AG08396 (cell line): Measurements from ENCODE around the gene NR3C2.

Source experiments
- DNase-seq: peaks from one replicate; pipeline ENCODE4 v3.0.0; 2012; ENCODE audit warnings: low spot score, mixed read lengths

Gene NR3C2

GRCh38 chr4:148075438-148075837 lies 366.8 kb downstream of the NR3C2 start:
- no peak for DNase-seq

- no peak for DNase-seq
These were observed 367.8 kb downstream of the NR3C2 start for GRCh38 chr4:148074462-148074861.

- DNase-seq = no peak
These were observed 368.9 kb downstream of the NR3C2 start for GRCh38 chr4:148073349-148073748.

DNA sequence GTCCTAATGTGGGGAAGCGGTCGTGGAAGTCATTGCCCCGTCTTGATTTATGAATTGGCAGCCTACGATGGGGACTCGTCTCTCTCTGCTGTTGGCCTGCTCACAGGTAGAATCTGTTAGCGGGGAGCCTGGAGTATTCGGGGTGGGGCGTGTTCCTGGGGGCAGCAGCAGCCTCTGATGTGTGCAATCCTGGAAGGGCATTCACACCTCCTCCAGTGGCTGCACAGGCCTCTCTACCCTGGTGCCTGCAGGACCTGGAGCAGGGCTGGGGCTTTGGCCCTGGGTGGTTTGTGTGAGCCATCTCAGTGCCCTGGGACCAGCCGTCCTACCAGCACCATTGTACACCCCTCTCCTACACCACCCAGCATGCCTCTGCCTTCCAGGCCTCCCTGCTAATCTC lies 369.4 kb downstream of the NR3C2 start:
- DNase-seq = no peak

- no peak for DNase-seq
These were observed 371.2 kb downstream of the NR3C2 start for GRCh38 chr4:148071009-148071408.

GRCh38 chr4:148069895-148070178 lies 372.4 kb downstream of the NR3C2 start:
- DNase-seq = no peak

DNA sequence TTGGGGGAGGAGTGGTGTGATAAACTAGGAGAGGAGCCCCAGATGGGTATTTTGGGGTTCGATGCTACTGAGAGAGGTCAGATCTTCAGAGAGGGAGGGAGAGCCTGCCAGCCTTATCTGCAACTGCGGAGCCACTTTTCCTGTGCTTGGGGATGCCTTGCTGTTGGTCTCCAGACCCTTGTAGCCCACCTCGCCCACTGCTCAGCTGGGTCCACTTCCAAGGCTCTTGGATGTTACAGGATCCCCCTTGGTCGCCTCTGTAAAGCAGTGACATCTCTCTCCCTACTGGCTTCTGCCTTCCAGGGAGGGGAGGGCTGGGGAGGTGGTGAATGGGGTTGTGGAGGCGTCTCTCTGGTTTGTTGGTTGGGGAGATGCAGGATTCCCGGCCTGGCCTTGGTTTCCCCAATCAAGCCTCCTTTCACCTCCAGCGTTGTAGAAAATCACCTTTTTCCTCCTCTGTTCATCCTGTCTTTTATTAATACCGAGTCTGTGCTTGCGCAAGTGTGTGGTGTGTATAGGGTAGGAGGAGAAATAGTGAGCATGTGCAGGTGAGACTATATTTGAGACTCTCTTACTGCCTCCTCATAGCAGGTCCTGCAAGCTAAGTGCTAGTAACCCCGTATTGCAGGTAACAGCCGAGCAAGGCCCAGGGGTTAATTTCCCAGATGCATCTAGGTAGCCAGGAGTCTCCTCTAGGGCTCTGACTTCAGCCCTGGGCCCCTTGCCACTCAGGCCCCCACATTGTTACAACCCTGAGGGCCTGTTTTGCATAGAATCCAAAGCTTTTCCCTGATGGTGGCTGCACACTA lies 372.9 kb downstream of the NR3C2 start:
- DNase-seq = no peak

DNA sequence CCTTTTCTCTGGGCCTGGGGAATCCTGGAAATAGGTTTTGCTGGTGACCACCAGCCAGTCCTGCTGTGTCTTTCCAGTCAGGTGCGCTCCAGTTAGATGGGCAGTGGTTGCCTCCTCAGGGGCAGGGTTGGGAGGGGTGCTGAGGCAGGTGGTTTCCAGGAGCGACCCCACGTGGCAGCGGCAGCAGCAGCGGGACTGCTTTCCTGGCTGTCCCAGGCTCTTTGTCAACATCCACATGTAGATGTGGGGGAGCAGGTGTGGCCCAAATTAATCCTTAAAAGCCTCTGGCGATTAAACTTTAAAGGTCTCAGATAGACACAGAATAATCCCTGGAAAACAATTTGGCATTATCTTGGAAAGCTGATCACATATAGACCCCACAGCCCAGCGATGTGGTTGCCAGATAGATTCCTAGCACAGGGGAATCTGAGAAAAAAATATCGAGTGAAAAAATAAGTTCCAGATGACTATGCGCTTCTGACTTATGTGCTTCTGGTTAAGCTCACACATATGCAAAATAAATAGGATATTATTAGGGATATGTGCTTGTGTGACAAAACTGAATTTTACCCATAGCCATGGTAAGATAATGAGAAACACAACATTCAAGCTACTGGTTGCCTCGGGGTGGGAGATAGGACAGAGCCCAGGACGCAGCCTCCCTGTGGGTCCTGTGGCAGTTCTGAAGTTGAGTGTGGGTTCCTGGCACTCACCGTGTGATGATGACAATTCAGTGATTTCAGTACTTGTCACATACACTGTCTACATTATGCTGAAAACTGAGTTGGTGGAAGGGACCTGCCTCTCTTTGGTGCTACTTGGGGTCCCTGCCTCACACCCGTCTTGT lies 373.9 kb downstream of the NR3C2 start:
- DNase-seq = no peak

DNA sequence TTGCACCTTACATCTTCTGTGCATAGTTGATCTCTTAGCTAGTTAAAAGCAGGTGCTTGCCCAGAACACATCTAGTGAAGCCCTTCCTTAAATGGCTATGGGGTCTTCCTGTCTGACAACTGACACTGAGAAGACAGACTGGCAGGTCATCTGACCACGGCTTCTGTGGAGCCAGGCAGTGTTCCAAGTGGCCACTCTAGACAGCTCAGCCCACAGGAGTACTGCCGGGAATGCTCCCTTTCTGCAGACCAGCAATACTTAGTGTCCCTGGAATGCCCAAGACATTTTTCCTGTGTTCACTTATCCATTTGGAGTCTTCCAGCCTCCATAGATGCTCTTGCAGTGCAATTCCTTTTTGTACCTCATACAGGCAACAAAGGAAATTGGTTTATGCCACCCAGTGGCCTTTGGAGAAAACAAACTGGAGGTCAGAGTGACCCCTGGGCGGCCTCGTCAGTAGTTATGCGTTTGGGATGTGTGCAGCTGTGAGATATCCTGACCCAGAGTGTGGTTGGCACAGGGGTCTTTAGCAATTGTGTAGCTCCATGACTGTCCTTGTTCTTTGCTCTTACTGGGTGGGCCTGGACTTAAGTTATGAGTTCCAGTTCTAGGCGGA lies 374.8 kb downstream of the NR3C2 start:
- no peak for DNase-seq

- DNase-seq = peak; percentile 72
These were observed 377.1 kb downstream of the NR3C2 start for GRCh38 chr4:148065075-148065474.

- no peak for DNase-seq
These were observed 377.8 kb downstream of the NR3C2 start for GRCh38 chr4:148064451-148064850.

GRCh38 chr4:148062301-148062950 lies 379.8 kb downstream of the NR3C2 start:
- DNase-seq = no peak

DNA sequence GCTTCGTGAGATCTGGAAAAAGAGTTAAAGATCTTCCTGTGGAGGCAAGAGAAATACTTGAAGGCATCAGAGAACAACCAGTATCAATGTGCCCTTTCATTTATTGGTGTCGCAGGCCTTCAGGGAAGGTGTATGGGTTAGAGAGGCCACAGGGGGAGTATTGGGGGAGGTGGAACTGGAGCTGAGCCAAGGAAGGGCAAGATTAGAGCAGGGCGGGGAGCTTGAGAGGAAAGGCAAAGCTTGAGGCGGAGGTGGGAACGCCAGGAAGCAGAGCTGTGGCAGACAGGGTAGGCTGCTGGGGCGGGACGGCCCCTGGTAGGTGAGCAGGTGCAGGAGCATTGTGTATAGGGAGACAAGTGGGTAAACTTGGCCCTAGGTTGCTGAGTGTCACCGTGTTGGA lies 380.4 kb downstream of the NR3C2 start:
- DNase-seq = no peak

DNA sequence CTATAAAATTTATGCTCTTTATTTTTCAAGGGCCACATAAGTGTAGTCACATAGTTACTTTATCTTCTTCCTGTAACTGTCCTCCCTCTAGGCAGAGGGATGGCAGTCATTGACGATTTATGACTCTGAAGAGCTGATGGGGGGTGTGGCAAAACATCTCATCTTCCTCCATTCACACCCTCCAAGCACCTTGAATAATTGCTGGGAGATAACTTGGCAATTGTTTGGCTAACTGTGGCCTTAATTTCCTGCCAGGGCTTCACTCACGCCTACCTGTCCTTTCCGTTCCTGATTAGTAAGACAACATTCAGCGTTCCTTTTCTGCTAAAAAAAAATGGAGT lies 381.1 kb downstream of the NR3C2 start:
- DNase-seq = no peak

DNA sequence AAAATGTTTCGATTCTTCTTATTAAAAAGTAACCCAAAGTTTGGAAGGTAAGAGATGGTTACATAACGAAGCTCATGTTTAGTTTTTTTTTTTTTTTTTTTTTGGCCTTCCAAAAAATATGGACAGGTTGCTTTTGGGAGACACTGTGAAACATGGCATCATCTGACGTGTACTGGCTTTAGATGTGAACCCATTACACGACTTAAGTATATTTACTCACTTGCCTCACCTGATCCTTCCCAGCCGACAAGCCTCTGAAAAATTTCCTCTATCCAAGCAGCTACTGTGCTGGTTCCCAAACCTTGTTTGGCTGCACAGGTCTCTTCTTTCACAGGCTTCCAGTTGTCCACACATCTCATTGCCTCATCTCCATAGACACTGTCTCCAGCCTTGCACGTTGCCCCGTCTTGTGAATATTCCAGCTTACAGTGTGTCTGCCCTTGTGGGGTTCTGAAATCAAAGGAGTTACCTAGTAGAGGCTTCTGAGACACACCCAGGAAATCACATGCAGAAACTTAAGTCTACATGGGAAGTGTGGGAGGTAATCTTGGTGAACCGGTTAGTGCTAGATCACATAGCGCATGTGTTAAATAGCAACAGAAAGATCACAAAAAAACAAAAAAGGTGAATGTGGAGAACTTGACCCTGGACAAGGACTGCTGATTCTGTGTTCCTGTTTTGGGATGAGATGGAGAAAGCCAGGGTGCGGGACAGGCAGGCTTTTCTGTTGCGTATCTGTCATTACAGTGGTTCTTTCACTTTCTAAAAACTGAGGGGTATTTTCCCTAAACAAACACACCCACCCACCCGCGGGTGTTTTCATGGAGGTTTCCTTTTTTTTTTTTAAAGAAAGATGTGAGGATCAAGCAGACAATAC lies 381.7 kb downstream of the NR3C2 start:
- no peak for DNase-seq

GRCh38 chr4:148059617-148060180 lies 382.5 kb downstream of the NR3C2 start:
- no peak for DNase-seq

DNA sequence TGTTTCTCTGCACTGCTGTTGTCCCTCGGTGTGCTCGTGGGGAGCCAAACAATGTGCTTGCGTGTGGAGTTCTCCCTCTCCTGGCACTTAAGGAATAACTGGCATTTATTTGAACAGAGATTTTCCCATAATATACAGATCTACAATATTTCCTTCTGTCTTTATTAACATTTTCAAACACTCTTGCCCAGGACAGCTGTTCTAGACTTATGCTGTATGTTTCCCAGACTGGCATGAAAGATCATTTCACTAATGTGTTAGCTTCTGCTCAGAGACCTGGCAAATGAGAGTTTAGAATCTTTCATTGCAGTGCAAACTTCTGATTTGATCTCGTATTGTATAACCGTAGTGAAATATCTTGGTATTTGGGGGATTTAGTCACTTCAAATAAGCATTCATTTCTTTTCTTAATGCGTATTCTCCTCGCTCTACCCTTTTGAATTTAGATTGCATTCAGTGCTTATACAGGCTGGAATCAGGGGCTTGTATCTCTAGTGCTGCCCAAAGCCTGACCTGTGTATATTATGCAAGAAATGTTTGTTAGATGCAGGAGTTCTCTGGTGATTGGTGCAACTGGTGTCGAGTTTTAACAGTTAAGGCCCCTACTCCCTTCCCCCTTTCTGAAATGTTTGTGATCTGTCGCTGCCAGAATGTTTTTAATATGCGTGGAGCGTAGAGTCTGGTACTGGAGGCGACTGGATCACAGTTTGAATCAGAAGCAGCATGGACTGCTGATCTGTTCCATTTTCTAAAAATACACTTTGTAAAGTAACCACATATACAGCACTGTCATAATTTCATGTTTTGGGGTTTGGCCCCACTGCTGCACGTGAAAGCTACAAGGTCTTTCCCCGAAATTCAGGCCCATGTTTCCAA lies 384.0 kb downstream of the NR3C2 start:
- no peak for DNase-seq

DNA sequence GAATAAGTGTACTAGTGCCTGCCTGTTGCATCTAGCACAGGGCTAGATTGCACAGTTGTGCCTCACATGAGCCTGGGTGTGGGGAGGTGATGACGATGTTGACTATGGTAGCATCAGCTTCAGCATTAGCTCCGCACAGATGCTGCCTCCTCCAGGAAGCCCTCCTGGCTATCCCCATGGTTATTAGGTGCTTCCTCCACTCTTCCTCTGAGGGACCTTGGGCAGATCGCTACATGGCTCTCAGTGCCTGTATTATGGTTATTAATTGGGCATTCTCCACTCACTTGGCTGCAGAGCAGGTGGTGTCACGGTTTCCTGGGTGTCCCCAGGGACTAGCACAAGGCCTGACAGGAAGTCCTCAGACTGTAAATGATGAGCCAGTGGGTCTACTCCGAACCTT lies 384.7 kb downstream of the NR3C2 start:
- DNase-seq = no peak

GRCh38 chr4:148056879-148057278 lies 385.3 kb downstream of the NR3C2 start:
- DNase-seq = peak; percentile 33

DNA sequence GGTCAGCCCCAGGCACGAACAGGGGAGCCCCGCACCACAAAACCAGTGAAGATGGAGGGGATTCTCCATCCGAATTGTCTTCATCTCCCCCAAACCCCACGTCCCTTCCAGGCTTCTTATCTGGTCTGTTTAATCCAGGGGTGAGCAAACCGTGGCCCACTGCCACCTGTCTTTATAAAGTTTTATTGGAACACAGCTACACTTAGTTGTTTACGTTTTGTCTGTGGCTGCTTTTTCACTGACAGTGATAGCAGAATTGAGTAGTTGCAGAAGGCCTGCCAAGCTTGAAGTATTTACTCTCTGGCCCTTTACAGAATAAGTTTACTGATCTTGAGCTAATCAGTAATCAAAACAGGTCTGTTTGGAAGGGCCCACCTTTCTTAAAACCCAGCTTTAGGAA lies 386.4 kb downstream of the NR3C2 start:
- no peak for DNase-seq
